Right ventricle myocardium inferior (tissue), 1 donor: ENCODE results near the gene MMP13. TPM values are rescaled to one million over a fixed set of nuclear protein-coding genes. Genes with fewer than 3 reads are reported as not detected.
"Not testable (repeated sequence)": the region's sequence is repeated elsewhere in the genome, so short reads cannot be mapped to it uniquely, and the experiment has no call there.

Experiments used
- ATAC-seq: fragments of 200-7000 bp; cut with Tn5 transposase; one replicate; pipeline ENCODE4 v1.9.1; 2020; ENCODE audit warnings: mild to moderate bottlenecking, moderate library complexity
- DNase-seq: peaks from one replicate; pipeline ENCODE4 v3.0.0; 2021; ENCODE audit errors: missing footprints
- intact Hi-C: fragments of 100-400 bp; cut with DNase I; formaldehyde crosslinking; loops from one replicate; pipeline ENCODE4 v1.11.0; 2022
- total RNA-seq: library from RNA; stranded (reverse); fragmentation: NEBNext Ultra II Directional; extraction: Animal tissue kit (Norgen Biotek cat#: 25700); gene quantifications from one replicate; pipeline ENCODE4 v1.2.1, GENCODE V29; 2021
- donor health status: DM: no; HTN: yes; CAD: no; lungs with severe emphysema.

Gene MMP13
- total RNA-seq, 1 donor from 2014 or later: not detected

GRCh38 chr11:102914238-102915043 is 41.1 kb downstream of the MMP13 start:
- intact Hi-C loops: no loop called here
- ATAC-seq (no peak), DNase-seq (no peak)

- no peak for ATAC-seq
- intact Hi-C loops: no loop called here
- DNase-seq: no peak
Observed at GRCh38 chr11:102912482-102912830, 43.1 kb downstream of the MMP13 start.

DNA sequence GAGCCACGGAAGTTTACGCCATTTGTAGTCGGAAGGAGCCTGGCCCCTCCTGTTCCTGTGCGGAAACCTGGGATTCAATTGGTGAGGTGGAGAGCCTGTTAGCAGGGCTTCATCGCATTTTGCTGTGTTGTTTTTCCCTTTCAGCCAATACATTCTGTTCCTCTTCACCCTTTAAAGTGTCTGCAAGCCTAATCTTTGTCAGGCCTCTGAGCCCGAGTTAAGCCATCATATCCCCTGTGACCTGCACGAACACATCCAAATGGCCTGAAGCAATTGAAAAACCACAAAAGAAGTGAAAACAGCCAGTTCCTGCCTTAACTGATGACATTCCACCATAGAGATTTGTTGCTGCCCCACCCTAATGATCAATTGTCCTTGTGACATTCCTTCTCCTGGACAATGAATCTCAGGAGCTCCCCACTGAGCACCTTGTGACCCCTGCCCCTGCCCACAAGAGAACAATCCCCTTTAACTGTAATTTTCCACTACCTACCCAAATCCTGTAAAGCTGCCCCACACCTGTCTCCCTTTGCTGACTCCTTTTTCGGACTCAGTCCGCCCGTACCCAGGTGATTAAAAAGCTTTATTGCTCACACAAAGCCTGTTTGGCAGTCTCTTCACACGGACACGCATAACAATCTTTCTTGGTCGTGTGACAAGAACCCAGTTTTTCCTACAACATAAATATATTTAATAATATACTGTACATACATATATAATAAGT is 43.6 kb downstream of the MMP13 start:
- ATAC-seq (no peak), DNase-seq (no peak)
- intact Hi-C loops: no loop called here

DNA sequence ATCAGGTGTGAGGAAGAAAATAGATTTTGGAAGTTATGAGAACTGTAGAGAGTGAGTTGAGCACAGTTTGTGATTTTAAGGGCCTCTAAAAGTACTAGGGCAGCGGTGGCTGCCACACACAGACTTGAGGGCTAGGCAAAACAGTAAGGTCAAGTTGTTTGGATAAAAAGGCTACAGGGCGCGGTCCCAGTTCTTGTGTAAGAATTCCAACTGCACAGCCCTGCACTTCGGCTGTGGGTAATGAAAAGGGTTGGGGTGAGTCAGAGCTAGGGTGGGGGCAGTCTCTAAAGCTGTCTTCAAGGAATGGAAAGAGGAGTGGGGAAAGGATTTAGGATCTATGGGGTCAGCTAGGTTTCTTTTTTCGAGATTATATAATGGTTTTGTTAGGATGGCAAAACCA is 49.7 kb downstream of the MMP13 start:
- DNase-seq, intact Hi-C loops, ATAC-seq: not testable (repeated sequence)

DNA sequence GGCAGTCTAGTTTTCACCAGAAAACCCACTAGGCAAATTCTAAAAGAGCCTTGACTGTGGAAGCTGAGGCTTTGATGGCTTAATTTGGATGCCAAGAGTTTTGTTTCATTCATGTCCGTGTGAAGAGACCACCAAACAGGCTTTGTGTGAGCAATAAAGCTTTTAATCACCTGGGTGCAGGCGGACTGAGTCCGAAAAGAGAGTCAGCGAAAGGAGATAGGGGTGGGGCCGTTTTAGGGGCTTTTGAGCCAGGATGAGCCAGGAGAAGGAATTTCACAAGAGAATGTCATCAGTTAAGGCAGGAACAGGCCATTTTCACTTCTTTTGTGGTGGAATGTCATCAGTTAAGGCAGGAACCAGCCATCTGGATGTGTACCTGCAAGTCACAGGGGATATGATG is 51.6 kb downstream of the MMP13 start:
- ATAC-seq, intact Hi-C loops, DNase-seq: not testable (repeated sequence)

GRCh38 chr11:102900346-102900745 is 55.2 kb downstream of the MMP13 start:
- ATAC-seq (no peak), DNase-seq (no peak)
- intact Hi-C loops: no loop called here

Other genes starting within 250 kb of the MMP13 start
- gene MMP27, start 250.0 kb downstream of the MMP13 start, total RNA-seq: not detected
- gene MMP8, start 230.8 kb downstream of the MMP13 start, total RNA-seq: not detected
- not detected for gene MMP10, start 175.1 kb downstream of the MMP13 start, total RNA-seq
- gene MMP1, start 157.6 kb downstream of the MMP13 start, total RNA-seq: not detected
- gene MMP3, start 112.1 kb downstream of the MMP13 start, total RNA-seq: not detected
- not detected for gene MMP12, start 80.8 kb downstream of the MMP13 start, total RNA-seq
- 30.8 TPM for gene DCUN1D5, start 136.4 kb upstream of the MMP13 start, total RNA-seq
- 2.8 TPM for gene DYNC2H1, start 153.7 kb upstream of the MMP13 start, total RNA-seq